GM23338 (cell line): Measurements from ENCODE around the gene TRAF3IP1. TPM values are rescaled to one million over a fixed set of nuclear protein-coding genes. Genes with fewer than 3 reads are reported as not detected.

Experiments used
- ATAC-seq: fragments of 200-7000 bp; cut with Tn5 transposase; 3 replicates; pipeline ENCODE4 v1.9.1; 2020
- DNase-seq: peaks from one replicate; pipeline ENCODE4 v3.0.0-alpha.2; 2015; ENCODE audit warnings: low spot score
- H2AFZ ChIP-seq: fragments of 200-600 bp; sonication (generic); 2 replicates; pipeline ENCODE4 v1.8.0; 2016; ENCODE audit warnings: antibody characterized with exemption, mild to moderate bottlenecking, moderate library complexity
- H3F3A ChIP-seq: fragments of 200-600 bp; sonication (generic); replicated peaks from 2 replicates; pipeline ENCODE4 v1.8.0; 2017; ENCODE audit warnings: antibody characterized with exemption, mixed run types, low read depth
- H3K27ac ChIP-seq: fragments of 200-600 bp; sonication (generic); 2 replicates; pipeline ENCODE4 v1.6.1; 2016; ENCODE audit warnings: low read depth
- H3K27me3 ChIP-seq: fragments of 200-600 bp; sonication (generic); 2 replicates; pipeline ENCODE4 v1.8.0; 2016; ENCODE audit warnings: mild to moderate bottlenecking, mixed run types, moderate library complexity; ENCODE audit not compliant: insufficient read depth
- H3K36me3 ChIP-seq: fragments of 200-600 bp; sonication (generic); 2 replicates; pipeline ENCODE4 v1.8.0; 2016; ENCODE audit warnings: mild to moderate bottlenecking; ENCODE audit not compliant: insufficient read depth
- H3K4me1 ChIP-seq: fragments of 200-600 bp; sonication (generic); 2 replicates; pipeline ENCODE4 v1.8.0; 2016; ENCODE audit warnings: mild to moderate bottlenecking, moderate library complexity; ENCODE audit not compliant: insufficient read depth
- H3K4me2 ChIP-seq: fragments of 200-600 bp; sonication (generic); 2 replicates; pipeline ENCODE4 v1.7.1; 2017; ENCODE audit warnings: mixed run types
- H3K4me3 ChIP-seq: fragments of 200-600 bp; sonication (generic); 2 replicates; pipeline ENCODE4 v1.6.1; 2016; ENCODE audit warnings: mixed run types
- H3K79me2 ChIP-seq: fragments of 200-600 bp; sonication (generic); replicated peaks from 2 replicates; pipeline ENCODE4 v1.8.0; 2017; ENCODE audit warnings: mild to moderate bottlenecking; ENCODE audit not compliant: insufficient read depth
- H3K9me2 ChIP-seq: fragments of 200-600 bp; sonication (generic); 2 replicates; pipeline ENCODE4 v1.8.0; 2017; ENCODE audit not compliant: insufficient read depth
- H4K20me1 ChIP-seq: fragments of 200-600 bp; sonication (generic); replicated peaks from 2 replicates; pipeline ENCODE4 v1.8.0; 2017; ENCODE audit warnings: mild to moderate bottlenecking; ENCODE audit not compliant: insufficient read depth
- H3K27ac Mint-ChIP-seq: 2 replicates; pipeline ENCODE4 v1.8.0; 2020; ENCODE audit warnings: inconsistent platforms, mild to moderate bottlenecking, moderate library complexity, mixed read lengths
- H3K27me3 Mint-ChIP-seq: 3 replicates; pipeline ENCODE4 v1.8.0; 2022; ENCODE audit warnings: low read depth, mild to moderate bottlenecking, moderate library complexity, mixed read lengths, inconsistent platforms; ENCODE audit not compliant: insufficient read depth, poor library complexity
- H3K36me3 Mint-ChIP-seq: 3 replicates; pipeline ENCODE4 v1.8.0; 2021; ENCODE audit warnings: low read depth, mild to moderate bottlenecking, inconsistent platforms, moderate library complexity, mixed read lengths
- H3K4me1 Mint-ChIP-seq: 3 replicates; pipeline ENCODE4 v1.8.0; 2020; ENCODE audit warnings: mild to moderate bottlenecking, inconsistent platforms, mixed read lengths
- H3K4me3 Mint-ChIP-seq: 3 replicates; pipeline ENCODE4 v1.8.0; 2021; ENCODE audit warnings: moderate library complexity, mild to moderate bottlenecking, inconsistent platforms, mixed read lengths
- H3K9me3 Mint-ChIP-seq: 3 replicates; pipeline ENCODE4 v1.8.0; 2020; ENCODE audit warnings: moderate library complexity, mild to moderate bottlenecking, inconsistent platforms, mixed read lengths
- EZH2phosphoT487 ChIP-seq: fragments of 200-600 bp; sonication (generic); IDR thresholded peaks from one replicate; pipeline ENCODE4 v1.8.1; 2018; ENCODE audit warnings: antibody characterized with exemption; ENCODE audit not compliant: unreplicated experiment
- NANOG ChIP-seq: IDR thresholded peaks from 2 replicates; pipeline ENCODE4 v1.6.1; 2016; ENCODE audit warnings: antibody characterized with exemption, borderline replicate concordance
- POLR2AphosphoS5 ChIP-seq: IDR thresholded peaks from 2 replicates; pipeline ENCODE4 v1.6.1; 2016; ENCODE audit warnings: antibody characterized with exemption, low read depth
- REST ChIP-seq: IDR thresholded peaks from one replicate; pipeline ENCODE4 v1.6.1; 2018; ENCODE audit warnings: antibody characterized with exemption; ENCODE audit not compliant: unreplicated experiment
- ZNF331 ChIP-seq: fragments of 250-450 bp; sonication (Bioruptor Pico); IDR thresholded peaks from 2 replicates; pipeline ENCODE4 v1.5.0; 2020; ENCODE audit warnings: low read depth, mild to moderate bottlenecking, moderate library complexity
- ZNF462 ChIP-seq: fragments of 250-450 bp; sonication (Bioruptor Pico); IDR thresholded peaks from 2 replicates; pipeline ENCODE4 v1.5.0; 2020; ENCODE audit warnings: mild to moderate bottlenecking, moderate library complexity
- polyA plus RNA-seq: library from polyadenylated mRNA; unstranded; fragments of >200 nt; fragmentation: Nextera tagmentation; extraction: Ambion mirVana; gene quantifications from 2 replicates; pipeline ENCODE4 v1.2.1, GENCODE V29; 2016
- total RNA-seq: library from RNA; depleted of rRNA; stranded (reverse); fragments of >200 nt; shearing (Covaris generic); gene quantifications from 2 replicates; pipeline ENCODE4 v1.2.3, GENCODE V29; 2014

The TRAF3IP1 gene
- total and polyA plus RNA-seq, 2 experiments from 2014 or later = 12.5 to 20.7 TPM

GRCh38 chr2:238445409-238446190 lies 125.3 kb downstream of the TRAF3IP1 start (continued):
- TF ChIP-seq ZNF462 (CRISPR knock-in tag) = no peak
- TF ChIP-seq POLR2AphosphoS5 = no peak
- no peak for TF ChIP-seq NANOG
- no peak for TF ChIP-seq REST

- ATAC-seq (no peak), DNase-seq (no peak)
- Mint-ChIP-seq H3K4me3 (no peak overlapping the region), H3K4me1 (peaks cover 5% of the 10 kb centered on the region; the same call in 2 of the 3 replicates), H3K9me3 (no peaks in the 10 kb centered on the region), H3K27ac (no peak overlapping the region), H3K27me3 (peaks cover 3% of the 10 kb centered on the region), H3K36me3 (peaks cover 63% of the 10 kb centered on the region)
- no peaks in the 10 kb centered on the region for H3K9me2 ChIP-seq
- H3K79me2 ChIP-seq = peaks cover 22% of the 10 kb centered on the region
- no peaks in the 10 kb centered on the region for H3K27me3 ChIP-seq
- H3F3A ChIP-seq = no peaks in the 10 kb centered on the region
- H3K27ac ChIP-seq = no peak overlapping the region
- no peak overlapping the region for H3K4me2 ChIP-seq
- peaks cover 40% of the 10 kb centered on the region for H4K20me1 ChIP-seq
- H3K4me1 ChIP-seq = no peaks in the 10 kb centered on the region
- H2AFZ ChIP-seq = no peak overlapping the region
- peaks cover 24% of the 10 kb centered on the region for H3K36me3 ChIP-seq
- no peak overlapping the region for H3K4me3 ChIP-seq
- TF ChIP-seq POLR2AphosphoS5 (no peak), EZH2phosphoT487 (no peak), ZNF331 (CRISPR knock-in tag) (no peak)
Observed at GRCh38 chr2:238446371-238446770, 126.1 kb downstream of the TRAF3IP1 start.
